Measurements from ENCODE around the gene OBSCN.
A peak's percentile ranks its signal among the peaks of the same experiment; 100 is the strongest.

OBSCN gene

DNA sequence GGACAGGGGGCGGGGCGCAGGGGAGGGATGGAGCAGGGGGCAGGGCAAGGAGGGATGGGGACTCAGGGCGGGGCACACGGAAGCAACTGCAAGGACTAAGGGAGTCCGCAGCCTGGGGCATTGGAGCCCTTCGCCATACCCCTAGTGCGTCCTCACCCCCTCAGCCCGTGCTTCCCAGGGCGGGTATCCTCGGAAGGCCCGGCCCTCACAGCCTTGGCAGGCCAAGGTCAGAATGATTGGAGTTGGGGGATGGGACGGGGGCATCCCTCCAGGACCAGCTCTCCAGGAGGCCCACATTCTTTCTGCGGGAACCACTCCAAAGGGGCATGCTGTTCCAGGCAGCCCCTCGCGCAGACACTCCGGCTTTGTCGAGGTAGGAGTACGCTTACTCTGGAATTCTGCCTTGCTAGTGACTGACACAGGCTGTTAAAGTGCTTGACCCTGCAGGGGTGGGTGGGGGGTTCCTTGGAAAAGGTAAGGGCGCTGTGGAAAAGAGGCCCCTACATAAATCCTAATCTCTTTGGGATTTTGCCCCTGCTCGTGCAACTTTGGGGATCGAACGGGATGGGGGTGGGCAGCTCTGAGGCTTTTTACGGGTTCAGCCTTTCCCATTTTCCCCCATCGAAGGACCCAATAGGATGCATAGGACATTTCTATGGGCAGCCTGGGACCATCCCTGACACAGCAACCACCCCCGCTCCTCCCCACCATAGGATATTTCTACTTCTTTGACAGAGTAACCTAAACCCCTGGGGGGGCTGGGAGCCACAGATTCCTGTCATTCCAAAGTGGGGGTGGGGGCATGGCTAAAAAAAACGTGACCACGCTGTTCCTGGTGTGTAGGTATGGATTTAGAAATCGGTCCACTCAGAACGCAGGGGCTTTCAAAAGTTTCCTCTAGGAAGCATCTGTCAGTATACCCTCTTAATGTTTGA is 199.5 kb downstream of the OBSCN start:
- TF ChIP-seq ZFX (IDR thresholded peaks at IDR 0.05): no peak
- TF ChIP-seq, protein P1, sequence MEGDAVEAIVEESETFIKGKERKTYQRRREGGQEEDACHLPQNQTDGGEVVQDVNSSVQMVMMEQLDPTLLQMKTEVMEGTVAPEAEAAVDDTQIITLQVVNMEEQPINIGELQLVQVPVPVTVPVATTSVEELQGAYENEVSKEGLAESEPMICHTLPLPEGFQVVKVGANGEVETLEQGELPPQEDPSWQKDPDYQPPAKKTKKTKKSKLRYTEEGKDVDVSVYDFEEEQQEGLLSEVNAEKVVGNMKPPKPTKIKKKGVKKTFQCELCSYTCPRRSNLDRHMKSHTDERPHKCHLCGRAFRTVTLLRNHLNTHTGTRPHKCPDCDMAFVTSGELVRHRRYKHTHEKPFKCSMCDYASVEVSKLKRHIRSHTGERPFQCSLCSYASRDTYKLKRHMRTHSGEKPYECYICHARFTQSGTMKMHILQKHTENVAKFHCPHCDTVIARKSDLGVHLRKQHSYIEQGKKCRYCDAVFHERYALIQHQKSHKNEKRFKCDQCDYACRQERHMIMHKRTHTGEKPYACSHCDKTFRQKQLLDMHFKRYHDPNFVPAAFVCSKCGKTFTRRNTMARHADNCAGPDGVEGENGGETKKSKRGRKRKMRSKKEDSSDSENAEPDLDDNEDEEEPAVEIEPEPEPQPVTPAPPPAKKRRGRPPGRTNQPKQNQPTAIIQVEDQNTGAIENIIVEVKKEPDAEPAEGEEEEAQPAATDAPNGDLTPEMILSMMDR (conservative IDR thresholded peaks at IDR 0.05): no peak
- peak overlapping the region; percentile 99 for H3K27ac ChIP-seq

DNA sequence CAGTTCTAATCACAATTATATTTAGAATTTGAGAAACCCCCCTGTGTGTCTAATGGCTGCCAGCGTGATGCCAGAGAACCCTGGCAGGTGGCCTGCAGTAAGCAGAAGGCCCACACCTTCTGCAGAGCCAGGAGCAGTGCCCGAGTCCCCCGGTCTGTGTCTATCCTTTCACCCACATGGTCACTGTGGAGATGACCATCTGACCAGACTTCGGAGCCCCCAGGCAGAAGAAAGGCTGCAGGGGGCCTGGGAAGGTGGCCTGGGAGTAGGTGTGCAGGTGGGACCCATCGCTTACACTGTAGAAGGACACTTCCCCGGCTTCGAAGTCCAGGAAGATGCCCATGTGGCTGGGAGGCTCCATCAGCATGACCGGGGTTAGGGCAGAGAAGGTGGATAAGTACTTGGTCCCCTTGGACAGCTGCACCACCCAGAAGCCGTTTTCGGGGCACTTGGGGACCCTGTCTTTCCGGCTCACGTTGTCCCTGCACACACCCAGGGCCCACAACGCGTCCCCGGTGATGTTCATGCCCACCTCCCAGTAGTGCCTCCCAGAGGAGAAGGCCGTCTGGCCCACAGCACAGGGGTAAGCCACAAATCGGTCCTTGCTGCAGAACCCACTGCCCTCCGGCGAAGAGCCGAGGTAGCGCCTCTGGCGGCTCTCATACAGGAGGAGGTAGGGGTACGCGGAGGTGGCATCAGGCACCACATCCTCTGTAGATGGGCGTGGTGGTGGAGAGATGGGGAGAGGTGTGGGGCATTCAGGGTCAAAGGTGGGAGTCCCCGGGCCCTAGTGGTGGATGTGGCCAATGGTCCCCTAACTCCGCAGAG is 200.4 kb downstream of the OBSCN start:
- TF ChIP-seq, protein P1 (conservative IDR thresholded peaks at IDR 0.05): no peak
- no peak for TF ChIP-seq ZFX (IDR thresholded peaks at IDR 0.05)
- H3K27ac ChIP-seq: peak overlapping the region; percentile 99

DNA sequence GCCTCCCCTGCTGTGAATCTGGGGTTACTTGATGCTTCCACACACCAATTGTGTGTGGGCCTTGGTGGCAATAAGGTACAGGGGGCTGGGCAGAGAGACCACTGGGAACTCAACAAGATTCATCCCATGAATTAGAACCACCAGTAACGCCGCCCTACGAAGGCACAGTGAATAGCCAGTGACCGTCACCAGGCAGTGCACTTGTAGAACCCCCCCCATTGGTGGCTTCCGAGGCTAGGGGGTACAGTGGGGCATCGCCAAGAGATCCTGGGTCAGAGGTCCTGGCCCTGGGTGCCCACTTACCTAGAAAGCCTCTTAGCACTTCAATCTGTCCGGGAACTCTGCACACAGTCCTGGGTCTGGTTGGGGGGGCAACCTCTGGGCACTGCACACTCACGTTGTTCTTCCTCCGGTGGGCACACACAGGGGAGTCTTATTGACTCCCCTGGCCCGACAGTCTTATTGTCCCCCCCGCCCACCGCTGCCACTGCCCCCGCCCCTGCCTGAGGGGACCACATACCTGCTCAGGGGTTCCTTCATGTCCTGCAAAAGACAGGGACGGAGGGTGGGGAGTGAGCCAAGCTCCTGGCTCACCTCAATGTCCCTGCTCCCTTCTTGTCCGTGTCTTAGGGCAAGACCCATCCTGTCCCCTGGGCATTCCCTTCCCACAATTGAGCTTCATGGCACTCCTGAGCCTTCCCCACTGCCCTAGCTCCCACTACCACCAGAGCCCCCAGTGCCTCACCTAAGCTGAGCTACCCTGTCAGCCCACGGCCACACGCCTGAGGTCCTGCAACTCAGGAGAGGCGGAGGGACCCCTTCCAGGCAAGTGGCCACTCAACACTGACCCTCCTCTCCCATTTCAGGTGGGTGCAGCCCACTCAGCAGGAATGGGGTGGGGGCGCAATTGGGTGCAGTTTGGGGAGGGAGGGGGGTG is 201.3 kb downstream of the OBSCN start:
- TF ChIP-seq ZFX (IDR thresholded peaks at IDR 0.05): no peak
- TF ChIP-seq, protein P1 (conservative IDR thresholded peaks at IDR 0.05): no peak
- H3K27ac ChIP-seq: no peak overlapping the region

DNA sequence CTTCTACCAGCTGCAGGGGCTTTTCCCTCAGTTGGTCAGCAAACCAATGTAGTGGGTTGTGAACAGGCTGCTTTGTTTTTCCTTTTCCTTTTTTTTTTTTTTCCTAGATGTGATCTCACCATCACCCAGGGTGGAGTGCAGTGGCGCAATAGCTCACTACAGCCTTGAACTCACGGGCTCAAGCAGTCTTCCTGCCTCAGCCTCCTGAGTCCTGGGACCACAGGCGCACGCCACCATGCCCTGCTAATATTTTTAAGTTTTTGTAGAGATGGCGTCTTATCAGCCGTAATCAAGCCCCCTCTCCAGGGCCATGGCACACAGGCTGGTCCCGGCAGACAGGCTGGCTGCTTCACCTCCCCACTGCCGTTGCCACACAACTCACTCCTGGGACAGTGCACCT is 202.2 kb downstream of the OBSCN start:
- TF ChIP-seq, protein P1 (conservative IDR thresholded peaks at IDR 0.05): no peak
- no peak for TF ChIP-seq ZFX (IDR thresholded peaks at IDR 0.05)
- H3K27ac ChIP-seq: no peak overlapping the region

DNA sequence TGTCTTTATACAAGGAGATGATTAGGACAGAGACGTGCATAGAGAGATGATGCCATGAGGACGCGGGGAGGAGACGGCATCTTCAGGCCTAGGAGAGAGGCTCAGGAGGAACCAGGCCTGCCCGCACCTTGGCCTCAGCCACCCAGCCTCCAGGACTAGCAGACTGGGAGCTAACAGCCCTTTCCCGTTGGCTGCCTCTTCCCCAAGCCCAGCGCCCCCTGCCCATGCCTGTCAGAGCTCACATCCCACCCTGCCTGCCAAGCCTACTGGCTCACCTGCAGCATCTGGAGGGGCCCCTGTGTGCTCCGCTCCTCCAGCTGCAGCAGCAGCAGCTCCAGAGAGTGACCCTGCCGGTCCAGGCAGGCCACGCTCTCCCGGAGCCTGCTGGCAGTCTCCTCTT is 202.8 kb downstream of the OBSCN start:
- no peak overlapping the region for H3K27ac ChIP-seq
- TF ChIP-seq, protein P1 (conservative IDR thresholded peaks at IDR 0.05): no peak
- no peak for TF ChIP-seq ZFX (IDR thresholded peaks at IDR 0.05)

DNA sequence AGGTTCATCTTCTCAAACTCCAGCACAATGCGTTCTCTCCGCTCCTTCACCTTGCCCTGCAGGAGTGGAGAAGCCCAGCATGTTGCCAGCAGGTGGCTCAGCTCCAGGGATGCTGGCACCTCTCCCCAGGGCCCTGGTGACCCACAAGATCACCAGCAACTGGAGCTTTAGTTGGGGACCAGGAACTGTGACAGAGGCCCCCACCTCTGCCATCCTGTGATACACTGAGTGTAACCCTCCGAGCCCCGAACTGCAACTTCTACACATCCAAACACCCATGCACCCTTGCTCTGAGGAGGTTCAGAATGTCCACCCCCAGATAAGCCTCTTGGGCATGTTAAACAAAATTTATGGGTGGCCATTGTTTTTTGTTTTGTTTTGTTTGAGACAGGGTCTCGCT is 203.3 kb downstream of the OBSCN start:
- TF ChIP-seq, protein P1 (conservative IDR thresholded peaks at IDR 0.05): no peak
- TF ChIP-seq ZFX (IDR thresholded peaks at IDR 0.05): no peak
- H3K27ac ChIP-seq: no peak overlapping the region

All from C4-2B (cell line).